Measurements from ENCODE around the gene MCMBP. TPM values are rescaled to one million over a fixed set of nuclear protein-coding genes. Genes with fewer than 3 reads are reported as not detected.
A peak's percentile ranks its signal among the peaks of the same experiment; 100 is the strongest.
"Not testable (repeated sequence)": the region's sequence is repeated elsewhere in the genome, so short reads cannot be mapped to it uniquely, and the experiment has no call there.

MCMBP gene
- polyA plus RNA-seq, 2 of the 4 experiments (the other 2 are of a cell fraction), result 57.3 to 113 TPM

- 85% methylated on average over 2 of the region's 2 CpGs for WGBS (ENCODE audit: missing lambda C conversion rate)
- ATAC-seq (no peak), DNase-seq (ENCODE audit: low read depth in 1 of 2, low spot score in 1 of 2) (no peak), FAIRE-seq (no peak)
- no peaks in the 10 kb centered on the region for H3K4me1 ChIP-seq
- TF ChIP-seq USF2 (IDR thresholded peaks at IDR 0.05) (no peak), KDM1A (IDR thresholded peaks at IDR 0.05; ENCODE audit: low read depth) (no peak), ZC3H11A (IDR thresholded peaks at IDR 0.05) (no peak), JUNB (IDR thresholded peaks at IDR 0.05) (no peak), HMGXB4 (CRISPR knock-in tag; IDR thresholded peaks at IDR 0.05; ENCODE audit: borderline replicate concordance) (no peak), CTCF (IDR thresholded peaks at IDR 0.05) (no peak), KDM5A (IDR thresholded peaks at IDR 0.05) (no peak), POLR2AphosphoS2 (conservative IDR thresholded peaks at IDR 0.05; ENCODE audit: low read length) (no peak), RAD21 (conservative IDR thresholded peaks at IDR 0.05 in 1 of 2, IDR thresholded peaks at IDR 0.05 in 1 of 2) (no peak), POLR2A (IDR thresholded peaks at IDR 0.05; ENCODE audit: low read length) (no peak), ELK1 (IDR thresholded peaks at IDR 0.05; ENCODE audit: low read depth, low read length) (no peak)
- POLR2A ChIA-PET, result no interaction called here
- no peak overlapping the region for H3K27ac ChIP-seq
- H3K4me2 ChIP-seq, result no peak overlapping the region
- H3K9me3 ChIP-seq, result no peaks in the 10 kb centered on the region
- no peak overlapping the region for H3K4me3 ChIP-seq
- CTCF ChIA-PET, result no interaction called here
Observed at GRCh38 chr10:119801176-119801575, 71.5 kb downstream of the MCMBP start.

GRCh38 chr10:119796039-119796438 is 76.6 kb downstream of the MCMBP start:
- no peak for ATAC-seq

GRCh38 chr10:119795101-119795500 is 77.5 kb downstream of the MCMBP start:
- H3K9me3 ChIP-seq; H3K4me3 ChIP-seq; CTCF ChIA-PET; ATAC-seq; H3K4me2 ChIP-seq; H3K4me1 ChIP-seq; DNase-seq (ENCODE audit: low read depth in 1 of 2, low spot score in 1 of 2); H3K27ac ChIP-seq; FAIRE-seq; POLR2A ChIA-PET: not testable (repeated sequence)
- WGBS (ENCODE audit: missing lambda C conversion rate), result no CpG with 5 or more reads among the region's 32 CpGs

More at GRCh38 chr10:119796039-119796438, 76.6 kb downstream of the MCMBP start:
- FAIRE-seq (no peak), DNase-seq (ENCODE audit: low read depth in 1 of 2, low spot score in 1 of 2) (no peak)
- Histone ChIP-seq H3K4me3 (no peak overlapping the region), H3K27ac (no peak overlapping the region), H3K4me1 (no peaks in the 10 kb centered on the region), H3K9me3 (no peaks in the 10 kb centered on the region), H3K4me2 (no peak overlapping the region)
- 87% methylated on average over 4 of the region's 6 CpGs for WGBS (ENCODE audit: missing lambda C conversion rate)
- ChIA-PET POLR2A (no interaction called here), CTCF (interaction anchor here (1.1 kb wide), 1 partner anchor 46 kb away, joined by 3 read pairs; no protein-coding TSS in a partner anchor)
- TF ChIP-seq MAFK (IDR thresholded peaks at IDR 0.05; ENCODE audit: partially characterized antibody) (peak; percentile 15), MAZ (IDR thresholded peaks at IDR 0.05; ENCODE audit: borderline replicate concordance, low read depth, low read length) (no peak)
